Mesodermal cell (in vitro differentiated cells): ENCODE measurements around the gene ZCCHC24.

Experiments used
- H3K27ac ChIP-seq: 2 replicates; pipeline ENCODE4 v1.7.0; 2013; ENCODE audit warnings: mild to moderate bottlenecking, low read depth, low read length, moderate library complexity; ENCODE audit not compliant: severe bottlenecking
- H3K36me3 ChIP-seq: 2 replicates; pipeline ENCODE4 v1.7.1; 2013; ENCODE audit warnings: mild to moderate bottlenecking, low read length, moderate library complexity; ENCODE audit not compliant: control insufficient read depth, insufficient read depth
- H3K4me1 ChIP-seq: one replicate; pipeline ENCODE4 v1.7.1; 2013; ENCODE audit warnings: mild to moderate bottlenecking, low read length; ENCODE audit not compliant: insufficient read depth, control insufficient read depth, poor library complexity, severe bottlenecking
- H3K4me3 ChIP-seq: 2 replicates; pipeline ENCODE4 v1.7.0; 2013; ENCODE audit warnings: low read length, control low read depth, mild to moderate bottlenecking; ENCODE audit not compliant: insufficient read depth, poor library complexity, severe bottlenecking; ENCODE audit errors: extremely low read depth
- H3K9me3 ChIP-seq: 2 replicates; pipeline ENCODE4 v1.7.1; 2013; ENCODE audit warnings: mild to moderate bottlenecking, low read length, moderate library complexity; ENCODE audit not compliant: control insufficient read depth
- WGBS, 2 experiments: methylation state at CpG; one replicate each; pipeline ENCODE4 v1.1.5; 2013; ENCODE audit warnings: missing lambda C conversion rate in 2 of 2; ENCODE audit not compliant: insufficient coverage in 2 of 2; 5-methylcytosine and 5-hydroxymethylcytosine counted together

Gene ZCCHC24

DNA sequence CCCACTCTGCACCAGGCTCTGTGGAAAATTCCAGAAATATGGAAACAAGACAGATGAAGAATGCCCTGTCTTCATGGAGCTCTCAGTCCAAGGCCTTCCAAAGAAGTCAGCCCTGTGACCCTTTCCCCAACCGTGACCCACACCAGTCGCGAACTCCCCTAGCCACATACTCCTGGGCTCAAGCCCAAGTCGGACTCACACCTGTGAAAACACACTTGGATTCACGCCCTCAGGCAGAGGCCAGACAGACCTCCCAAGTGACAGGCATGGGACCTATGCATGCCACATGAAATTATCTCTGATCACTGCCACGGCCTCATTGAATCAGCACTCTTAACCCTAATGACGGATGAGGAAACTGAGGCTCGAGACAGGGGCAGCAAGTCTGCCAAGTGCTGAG is 42.5 kb downstream of the ZCCHC24 start:
- H3K9me3 ChIP-seq, result no peaks in the 10 kb centered on the region
- H3K27ac ChIP-seq, result peak overlapping the region; percentile 98
- H3K4me3 ChIP-seq, result peak overlapping the region; percentile 2
- H3K36me3 ChIP-seq, result peaks cover 12% of the 10 kb centered on the region
- 64 to 78% methylated on average over 5 to 8 of the region's 8 CpGs for WGBS, 2 experiments
- peaks cover 92% of the 10 kb centered on the region for H3K4me1 ChIP-seq

DNA sequence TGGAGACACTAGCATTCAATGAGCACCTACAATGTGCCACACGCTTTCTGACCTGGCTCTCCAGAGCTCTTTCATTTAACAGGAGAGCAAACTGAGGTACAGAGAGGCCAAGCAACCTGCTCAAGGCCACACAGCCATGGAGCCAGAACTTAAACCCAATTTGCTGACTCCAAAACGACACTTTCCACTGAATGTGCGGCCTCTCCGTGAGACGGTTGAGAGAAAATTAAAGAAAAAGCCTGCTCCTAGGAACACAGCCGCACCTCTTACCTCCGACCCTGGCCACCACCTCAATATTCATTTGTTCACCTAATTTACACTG is 42.8 kb downstream of the ZCCHC24 start:
- Histone ChIP-seq H3K27ac (peak overlapping the region; percentile 98), H3K4me3 (no peak overlapping the region), H3K9me3 (no peaks in the 10 kb centered on the region), H3K4me1 (peaks cover 95% of the 10 kb centered on the region), H3K36me3 (peaks cover 9% of the 10 kb centered on the region)
- 96 to 97% methylated on average over 7 of the region's 7 CpGs for WGBS, 2 experiments

DNA sequence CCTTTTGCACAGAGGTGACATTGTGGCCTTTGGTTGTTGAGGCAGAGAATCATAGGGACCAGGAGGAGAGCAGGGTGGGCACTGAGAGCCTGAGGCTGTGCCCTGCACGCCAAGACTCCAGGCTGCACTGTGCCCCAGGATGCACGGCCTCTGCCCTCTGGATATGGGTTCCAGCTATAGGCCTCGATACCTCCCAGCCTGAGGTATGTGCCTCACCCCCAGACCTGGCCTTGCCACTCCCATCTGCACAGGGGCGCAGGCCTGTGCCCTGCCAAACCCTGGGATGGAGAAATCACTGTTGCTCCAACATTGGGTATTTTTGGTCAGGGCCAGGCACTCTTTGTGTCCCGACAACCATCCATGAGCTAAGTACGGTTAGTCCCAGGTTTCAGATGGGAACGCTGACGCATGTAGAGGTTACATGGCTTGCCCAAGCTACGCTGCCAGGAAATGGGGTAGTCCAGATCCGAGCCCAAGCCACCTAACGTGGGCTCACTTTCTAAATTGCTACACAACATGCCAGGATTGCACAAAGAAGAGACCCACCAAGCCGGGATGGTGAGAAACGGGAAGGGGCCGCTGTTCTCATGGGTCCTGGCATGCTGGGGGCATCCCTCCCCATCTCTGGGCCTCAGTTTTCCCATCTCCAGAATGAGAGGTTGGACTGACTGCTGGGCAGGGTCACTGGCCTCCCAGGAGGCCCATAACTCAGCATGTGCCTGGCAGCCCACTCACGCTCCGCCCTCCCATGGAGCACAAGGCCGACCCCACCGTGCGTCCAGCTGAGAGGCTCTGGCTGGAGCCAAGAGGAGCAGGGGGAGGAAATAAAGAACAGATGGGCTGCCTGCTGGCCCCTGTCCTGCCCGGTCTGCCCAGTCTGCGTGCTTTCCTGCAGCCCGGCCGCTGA is 44.2 kb downstream of the ZCCHC24 start:
- H3K27ac ChIP-seq, result peak overlapping the region; percentile 49
- 81 to 83% methylated on average over 20 to 21 of the region's 23 CpGs for WGBS, 2 experiments

DNA sequence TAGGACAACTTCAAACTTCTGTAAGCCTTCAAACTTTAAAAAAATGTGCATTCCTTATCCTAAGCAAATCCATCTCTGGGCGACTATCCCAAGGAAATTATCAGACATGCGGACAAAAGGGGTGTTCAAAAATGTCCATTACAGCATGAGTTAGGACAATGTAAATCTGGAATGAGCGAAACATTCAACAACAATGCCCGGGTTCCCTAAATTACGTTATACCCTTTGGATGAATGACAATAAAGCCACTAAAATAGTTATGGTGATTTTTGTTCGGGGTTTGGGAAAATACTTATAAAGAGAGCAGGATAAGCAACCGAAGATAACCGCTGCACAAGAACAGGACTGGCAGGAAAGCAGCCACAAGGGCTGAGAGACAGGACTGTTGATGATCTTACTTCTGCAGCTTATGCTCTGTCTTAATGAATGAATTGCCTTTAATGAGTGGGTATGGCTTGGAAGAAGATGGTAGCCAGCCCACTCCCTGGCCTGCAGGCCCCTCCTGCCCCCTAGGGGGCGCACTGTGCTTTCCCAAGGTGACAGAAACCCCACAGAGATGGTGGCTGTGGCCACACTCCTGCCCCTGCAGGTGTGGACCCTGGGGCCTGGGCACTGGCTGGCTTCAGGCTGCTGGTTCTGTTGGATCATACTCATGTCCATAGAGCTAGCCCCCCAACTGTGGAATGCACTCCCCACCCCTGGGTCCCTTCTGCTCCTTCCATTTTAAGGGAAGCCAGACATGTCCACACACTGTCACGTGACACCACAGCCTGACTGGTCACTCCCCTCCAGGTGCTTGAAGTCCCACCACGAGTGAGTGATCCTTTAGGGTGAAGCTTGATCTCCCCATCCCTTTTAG is 45.0 kb downstream of the ZCCHC24 start:
- H3K9me3 ChIP-seq, result no peaks in the 10 kb centered on the region
- peak overlapping the region; percentile 100 for H3K27ac ChIP-seq
- peaks cover 81% of the 10 kb centered on the region for H3K4me1 ChIP-seq
- H3K4me3 ChIP-seq, result no peak overlapping the region
- WGBS, 2 experiments, result 79 to 80% methylated on average over 8 to 9 of the region's 11 CpGs
- peaks cover 11% of the 10 kb centered on the region for H3K36me3 ChIP-seq

More for the DNA sequence above, 44.2 kb downstream of the ZCCHC24 start:
- H3K36me3 ChIP-seq, result peaks cover 13% of the 10 kb centered on the region
- H3K4me1 ChIP-seq, result peaks cover 90% of the 10 kb centered on the region
- H3K4me3 ChIP-seq, result no peak overlapping the region
- no peaks in the 10 kb centered on the region for H3K9me3 ChIP-seq

DNA sequence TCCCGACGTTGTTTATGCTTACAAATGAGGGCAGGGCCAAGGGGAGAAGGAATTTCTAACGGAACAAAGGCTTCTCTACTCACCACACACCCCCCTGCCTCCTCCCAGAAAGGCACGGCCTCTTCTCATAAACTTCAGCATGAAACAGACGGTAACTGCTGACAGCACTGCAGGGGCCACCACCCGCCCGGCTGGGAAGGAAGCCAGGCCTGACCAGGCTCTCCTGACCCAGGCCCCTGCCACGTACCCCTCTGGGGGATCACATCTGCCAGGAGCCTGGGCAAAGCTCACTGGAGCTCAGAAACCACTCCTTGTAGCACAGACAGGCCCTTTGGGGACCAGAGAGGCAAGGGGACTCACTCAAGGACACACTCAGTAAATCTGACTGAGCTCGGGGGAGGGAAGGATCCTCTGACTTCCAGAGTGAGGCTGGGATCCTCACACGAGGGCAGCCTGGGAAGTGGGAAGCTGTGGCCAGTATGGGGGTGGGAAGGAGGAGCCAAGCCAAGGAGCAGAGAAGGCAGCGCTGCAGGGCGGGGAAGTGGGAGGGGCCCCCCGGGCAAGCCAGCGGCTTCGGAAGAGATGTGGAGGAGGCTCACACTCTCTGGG is 46.1 kb downstream of the ZCCHC24 start:
- H3K4me3 ChIP-seq, result no peak overlapping the region
- no peaks in the 10 kb centered on the region for H3K9me3 ChIP-seq
- H3K27ac ChIP-seq, result peak overlapping the region; percentile 100
- H3K36me3 ChIP-seq, result peaks cover 13% of the 10 kb centered on the region
- 4 to 15% methylated on average over 11 of the region's 15 CpGs for WGBS, 2 experiments
- H3K4me1 ChIP-seq, result peaks cover 70% of the 10 kb centered on the region

DNA sequence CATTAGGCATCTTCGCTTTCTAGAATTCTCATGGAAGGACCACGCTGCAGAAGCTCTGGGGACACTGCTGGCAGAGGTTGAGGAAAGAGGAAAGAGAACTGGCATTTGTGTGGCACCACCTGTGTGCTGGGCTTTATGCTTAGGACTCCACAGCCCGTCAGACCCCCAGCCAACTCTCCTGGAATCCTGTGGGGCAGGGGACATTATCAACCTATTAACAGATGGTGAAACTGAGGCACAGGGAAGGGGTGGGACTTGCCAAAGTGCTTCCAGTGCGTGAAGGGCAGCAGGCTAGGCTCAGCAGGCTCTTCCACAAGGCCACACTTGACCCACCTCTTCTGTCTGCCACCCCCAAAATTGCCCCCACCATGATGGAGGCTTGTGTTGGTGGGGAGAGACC is 46.8 kb downstream of the ZCCHC24 start:
- WGBS, 2 experiments, result 91 to 96% methylated on average over 2 to 3 of the region's 4 CpGs
- Histone ChIP-seq H3K4me3 (no peak overlapping the region), H3K36me3 (peaks cover 20% of the 10 kb centered on the region), H3K27ac (peak overlapping the region; percentile 100), H3K9me3 (no peaks in the 10 kb centered on the region), H3K4me1 (peaks cover 63% of the 10 kb centered on the region)

DNA sequence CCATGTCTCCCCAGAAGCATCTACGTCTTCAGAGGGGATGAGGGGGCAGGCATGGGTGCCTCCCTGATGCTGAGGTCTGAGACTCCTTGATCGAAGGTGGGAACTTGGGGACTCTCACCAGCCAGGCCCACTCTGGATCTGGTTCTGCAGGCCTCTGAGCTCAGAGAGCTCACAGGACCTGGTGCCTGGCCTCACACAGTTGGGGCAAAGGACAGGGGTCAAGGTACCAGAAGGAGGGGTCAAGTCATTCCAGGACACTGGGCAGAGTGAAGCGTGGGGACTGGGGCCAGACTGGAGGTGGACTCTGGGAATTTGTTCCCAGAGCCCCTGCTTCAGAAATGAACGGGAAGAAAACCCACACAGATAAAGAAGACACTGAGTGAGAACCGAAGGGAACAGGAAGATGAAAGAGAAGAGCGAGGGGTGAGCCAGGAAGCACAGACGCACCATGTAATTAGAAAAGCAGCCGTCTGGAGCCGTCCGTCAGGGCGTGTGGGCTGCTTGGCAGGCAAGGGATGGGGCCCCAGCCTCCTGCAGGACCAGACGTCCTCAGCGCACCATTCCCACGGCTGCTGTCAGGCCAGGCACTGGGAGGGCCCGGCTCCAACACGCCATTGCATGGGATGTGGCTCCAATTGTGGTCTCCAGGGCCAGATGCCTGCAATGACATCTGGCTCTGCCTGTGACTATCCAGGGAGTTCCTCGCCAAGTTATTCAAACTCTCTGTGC is 47.7 kb downstream of the ZCCHC24 start:
- Histone ChIP-seq H3K27ac (peak overlapping the region; percentile 100), H3K9me3 (no peaks in the 10 kb centered on the region), H3K4me3 (no peak overlapping the region), H3K4me1 (peaks cover 54% of the 10 kb centered on the region), H3K36me3 (peaks cover 29% of the 10 kb centered on the region)
- 70 to 78% methylated on average over 16 of the region's 17 CpGs for WGBS, 2 experiments

DNA sequence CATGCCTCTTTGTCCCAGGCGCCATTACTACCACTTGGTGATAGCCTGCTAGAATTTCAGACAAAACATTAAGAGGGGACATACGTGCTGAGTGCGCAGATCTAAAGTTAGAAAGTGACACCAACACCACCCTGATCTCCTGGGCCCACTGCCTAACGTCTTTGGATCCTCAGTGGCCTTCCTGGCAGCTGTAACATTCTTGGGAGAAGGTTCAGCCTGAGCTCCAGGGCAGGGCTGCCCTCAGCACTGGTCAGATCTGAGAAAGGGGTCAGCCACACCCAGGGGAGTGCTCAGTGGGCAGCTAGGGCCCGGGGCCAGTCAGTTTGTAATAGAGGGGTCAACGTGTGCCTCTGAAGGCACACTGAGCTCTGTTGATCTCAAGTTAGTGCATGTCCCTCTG is 48.4 kb downstream of the ZCCHC24 start:
- Histone ChIP-seq H3K4me3 (no peak overlapping the region), H3K36me3 (peaks cover 29% of the 10 kb centered on the region), H3K9me3 (no peaks in the 10 kb centered on the region), H3K4me1 (peaks cover 50% of the 10 kb centered on the region), H3K27ac (peak overlapping the region; percentile 100)
- WGBS, 2 experiments, result 88 to 97% methylated on average over 6 of the region's 6 CpGs

DNA sequence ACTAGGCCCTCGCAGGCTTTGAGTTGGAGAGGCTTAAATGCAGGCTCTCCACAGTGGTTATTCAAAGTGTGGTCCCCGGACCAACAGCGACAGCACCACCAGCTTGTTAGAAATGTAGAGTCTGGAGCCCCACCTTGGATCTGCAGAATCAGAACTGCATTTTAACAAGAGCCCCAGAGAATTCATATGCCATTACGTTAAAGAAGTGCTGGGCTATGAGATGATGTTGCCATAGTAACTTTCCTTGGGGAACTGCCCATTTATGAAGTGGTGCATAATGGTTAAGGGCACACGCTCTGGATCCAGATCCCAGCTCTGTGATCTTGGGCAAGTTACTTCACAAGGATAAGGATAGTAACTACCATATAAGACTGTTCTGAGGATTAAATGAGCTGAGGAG is 48.9 kb downstream of the ZCCHC24 start:
- peaks cover 50% of the 10 kb centered on the region for H3K4me1 ChIP-seq
- no peak overlapping the region for H3K27ac ChIP-seq
- WGBS, 2 experiments, result 96 to 100% methylated on average over 4 of the region's 5 CpGs
- no peak overlapping the region for H3K4me3 ChIP-seq
- no peaks in the 10 kb centered on the region for H3K9me3 ChIP-seq
- H3K36me3 ChIP-seq, result peaks cover 29% of the 10 kb centered on the region

DNA sequence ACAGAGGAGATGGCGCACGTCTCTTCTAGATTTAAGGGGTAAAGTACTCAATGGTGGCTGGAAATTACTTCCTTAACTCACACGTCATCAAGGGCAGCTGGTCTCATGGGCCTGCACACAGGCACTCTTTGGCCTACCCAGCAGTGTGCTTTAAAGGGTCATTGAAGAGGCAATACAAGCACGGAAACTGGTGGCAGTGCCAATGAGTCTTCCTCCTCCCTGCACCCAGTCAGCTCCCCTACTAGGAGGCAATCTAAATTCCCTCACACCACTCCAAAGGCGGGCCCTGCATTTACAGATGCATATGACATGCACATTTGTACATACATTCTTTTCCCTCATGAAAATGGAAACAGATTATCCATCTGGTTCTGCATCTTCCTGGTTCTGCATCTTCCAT is 50.8 kb downstream of the ZCCHC24 start:
- H3K9me3 ChIP-seq, result no peaks in the 10 kb centered on the region
- H3K4me3 ChIP-seq, result no peak overlapping the region
- H3K4me1 ChIP-seq, result peaks cover 38% of the 10 kb centered on the region
- WGBS, 2 experiments, result 98% methylated on average over 4 to 5 of the region's 5 CpGs
- peaks cover 40% of the 10 kb centered on the region for H3K36me3 ChIP-seq
- H3K27ac ChIP-seq, result no peak overlapping the region
